GM21529 (cell line): ENCODE data around the gene C16orf87.

ENCODE experiments used
- ATAC-seq: cut with Tn5 transposase; IDR thresholded peaks from one replicate; pipeline ENCODE4 v1.9.1; 2021; ENCODE audit not compliant: unreplicated experiment

The C16orf87 gene

GRCh38 chr16:46762583-46762982 is 68.4 kb downstream of the C16orf87 start:
- ATAC-seq: no peak

- ATAC-seq: no peak
Measured at GRCh38 chr16:46759309-46759708, 71.7 kb downstream of the C16orf87 start.

- no peak for ATAC-seq
Measured at GRCh38 chr16:46757339-46758050, 73.5 kb downstream of the C16orf87 start.

GRCh38 chr16:46756772-46757171 is 74.2 kb downstream of the C16orf87 start:
- ATAC-seq: no peak

- ATAC-seq: no peak
Measured at GRCh38 chr16:46753015-46753414, 78.0 kb downstream of the C16orf87 start.

- no peak for ATAC-seq
Measured at GRCh38 chr16:46751381-46751780, 79.6 kb downstream of the C16orf87 start.

GRCh38 chr16:46748775-46749705 is 81.9 kb downstream of the C16orf87 start:
- ATAC-seq: peak; percentile 80

- ATAC-seq: no peak
Measured at GRCh38 chr16:46747777-46748651, 83.0 kb downstream of the C16orf87 start, which contains the start of gene MYLK3. MYLK3 (minus strand) TSS chr16:46748344; CDS start chr16:46748193, 151 bp downstream.

- ATAC-seq: no peak
Measured at GRCh38 chr16:46746821-46747776, 83.9 kb downstream of the C16orf87 start.
